IgD-negative memory B cell (primary cell): ENCODE data around the gene CAMP. TPM values are rescaled to one million over a fixed set of nuclear protein-coding genes. Genes with fewer than 3 reads are reported as not detected.
"Not testable (repeated sequence)": the region's sequence is repeated elsewhere in the genome, so short reads cannot be mapped to it uniquely, and the experiment has no call there.

Experiments
- H3K27ac Mint-ChIP-seq, 3 donors: one replicate each; pipeline ENCODE4 v1.8.0; 2020 to 2022; ENCODE audit warnings: mild to moderate bottlenecking in 3 of 3, mixed read lengths in 3 of 3, moderate library complexity in 1 of 3
- H3K27me3 Mint-ChIP-seq: one replicate; pipeline ENCODE4 v1.8.0; 2021; ENCODE audit warnings: mixed read lengths
- H3K36me3 Mint-ChIP-seq: one replicate; pipeline ENCODE4 v1.8.0; 2020; ENCODE audit warnings: mild to moderate bottlenecking, mixed read lengths
- H3K4me1 Mint-ChIP-seq, 3 donors: one replicate each; pipeline ENCODE4 v1.8.0; 2020 to 2022; ENCODE audit warnings: mixed read lengths in 3 of 3, mild to moderate bottlenecking in 1 of 3
- H3K4me3 Mint-ChIP-seq, 4 donors: one replicate each; pipeline ENCODE4 v1.8.0; 2020 to 2022; ENCODE audit warnings: mild to moderate bottlenecking in 4 of 4, mixed read lengths in 4 of 4, moderate library complexity in 3 of 4
- H3K9me3 Mint-ChIP-seq, 3 donors: one replicate each; pipeline ENCODE4 v1.8.0; 2020 to 2021; ENCODE audit warnings: mixed read lengths in 3 of 3, mild to moderate bottlenecking in 1 of 3
- polyA plus RNA-seq: library from polyadenylated mRNA; unstranded; fragments of 300-500 nt; fragmentation: Illumina TruSeq; gene quantifications from one replicate; pipeline ENCODE4 v1.2.3, GENCODE V29; 2021

CAMP gene
- polyA plus RNA-seq, 1 donor from 2014 or later, result 1.1 TPM

- no peaks in the 10 kb centered on the region for H3K27me3 Mint-ChIP-seq
- peaks cover 3 to 7% (median 5%) of the 10 kb centered on the region in 3 donors for H3K4me1 Mint-ChIP-seq
- H3K9me3 Mint-ChIP-seq, result no peaks in the 10 kb centered on the region
- H3K27ac Mint-ChIP-seq, result no peak overlapping the region
- H3K36me3 Mint-ChIP-seq, result no peaks in the 10 kb centered on the region
- no peak overlapping the region for H3K4me3 Mint-ChIP-seq
These were observed 26.7 kb upstream of the CAMP start for GRCh38 chr3:48196611-48197010.

GRCh38 chr3:48199117-48199516 is 24.2 kb upstream of the CAMP start:
- H3K4me3 Mint-ChIP-seq, result no peak overlapping the region
- H3K4me1 Mint-ChIP-seq, result peaks cover 3 to 6% (median 4%) of the 10 kb centered on the region in 3 donors
- no peaks in the 10 kb centered on the region for H3K36me3 Mint-ChIP-seq
- no peaks in the 10 kb centered on the region for H3K27me3 Mint-ChIP-seq
- no peak overlapping the region for H3K27ac Mint-ChIP-seq
- no peaks in the 10 kb centered on the region for H3K9me3 Mint-ChIP-seq

GRCh38 chr3:48202632-48203031 is 20.7 kb upstream of the CAMP start:
- Mint-ChIP-seq H3K9me3 (no peaks in the 10 kb centered on the region), H3K4me1 (no peaks in the 10 kb centered on the region), H3K27me3 (no peaks in the 10 kb centered on the region), H3K27ac (no peak overlapping the region), H3K4me3 (no peak overlapping the region), H3K36me3 (no peaks in the 10 kb centered on the region)

- Mint-ChIP-seq H3K4me1 (peaks cover 0 to 2% (median 0%) of the 10 kb centered on the region in 3 donors), H3K4me3 (no peak overlapping the region), H3K36me3 (peaks cover 2% of the 10 kb centered on the region), H3K27me3 (no peaks in the 10 kb centered on the region), H3K9me3 (no peaks in the 10 kb centered on the region), H3K27ac (no peak overlapping the region)
These were observed 15.2 kb upstream of the CAMP start for GRCh38 chr3:48208076-48208475.

- Mint-ChIP-seq H3K9me3 (no peaks in the 10 kb centered on the region), H3K4me1 (peaks cover 0 to 2% (median 0%) of the 10 kb centered on the region in 3 donors), H3K4me3 (no peak overlapping the region), H3K27me3 (no peaks in the 10 kb centered on the region), H3K27ac (no peak overlapping the region), H3K36me3 (peaks cover 2% of the 10 kb centered on the region)
These were observed 13.8 kb upstream of the CAMP start for GRCh38 chr3:48209445-48209844.

GRCh38 chr3:48210534-48210933 is 12.8 kb upstream of the CAMP start:
- H3K27ac Mint-ChIP-seq, H3K27me3 Mint-ChIP-seq, H3K4me3 Mint-ChIP-seq, H3K9me3 Mint-ChIP-seq, H3K36me3 Mint-ChIP-seq, H3K4me1 Mint-ChIP-seq: not testable (repeated sequence)

GRCh38 chr3:48211776-48212175 is 11.5 kb upstream of the CAMP start:
- H3K27ac Mint-ChIP-seq, H3K4me3 Mint-ChIP-seq, H3K27me3 Mint-ChIP-seq, H3K9me3 Mint-ChIP-seq, H3K36me3 Mint-ChIP-seq, H3K4me1 Mint-ChIP-seq: not testable (repeated sequence)

GRCh38 chr3:48214225-48214624 is 9.1 kb upstream of the CAMP start:
- Mint-ChIP-seq H3K4me3 (no peak overlapping the region), H3K4me1 (peaks cover 0 to 2% (median 0%) of the 10 kb centered on the region in 3 donors), H3K27me3 (no peaks in the 10 kb centered on the region), H3K36me3 (peaks cover 2% of the 10 kb centered on the region), H3K27ac (no peak overlapping the region), H3K9me3 (no peaks in the 10 kb centered on the region)

- H3K36me3 Mint-ChIP-seq, result peaks cover under 1% of the 10 kb centered on the region
- H3K4me3 Mint-ChIP-seq, result peak overlapping the region in 1 of 4 donors; percentile 41
- peak overlapping the region in 1 of 3 donors; percentile 82 for H3K27ac Mint-ChIP-seq
- H3K9me3 Mint-ChIP-seq, result no peaks in the 10 kb centered on the region
- peaks cover 0 to 1% (median 0%) of the 10 kb centered on the region in 3 donors for H3K4me1 Mint-ChIP-seq
- H3K27me3 Mint-ChIP-seq, result no peaks in the 10 kb centered on the region
These were observed 8.3 kb upstream of the CAMP start for GRCh38 chr3:48215019-48215418.

GRCh38 chr3:48215466-48215865 is 7.8 kb upstream of the CAMP start:
- H3K4me3 Mint-ChIP-seq, result no peak overlapping the region
- H3K9me3 Mint-ChIP-seq, result no peaks in the 10 kb centered on the region
- no peaks in the 10 kb centered on the region for H3K36me3 Mint-ChIP-seq
- peaks cover 0 to under 1% (median 0%) of the 10 kb centered on the region in 3 donors for H3K4me1 Mint-ChIP-seq
- H3K27ac Mint-ChIP-seq, result peak overlapping the region in 1 of 3 donors; percentile 82
- no peaks in the 10 kb centered on the region for H3K27me3 Mint-ChIP-seq

GRCh38 chr3:48215876-48216275 is 7.4 kb upstream of the CAMP start:
- Mint-ChIP-seq H3K36me3 (no peaks in the 10 kb centered on the region), H3K27me3 (no peaks in the 10 kb centered on the region), H3K27ac (peak overlapping the region in 1 of 3 donors; percentile 82), H3K4me1 (peaks cover 0 to 3% (median 0%) of the 10 kb centered on the region in 3 donors), H3K9me3 (no peaks in the 10 kb centered on the region), H3K4me3 (no peak overlapping the region)

GRCh38 chr3:48217449-48217848 is 5.8 kb upstream of the CAMP start:
- no peaks in the 10 kb centered on the region for H3K9me3 Mint-ChIP-seq
- peaks cover 8 to 15% (median 11%) of the 10 kb centered on the region in 3 donors for H3K4me1 Mint-ChIP-seq
- no peak overlapping the region for H3K27ac Mint-ChIP-seq

GRCh38 chr3:48218537-48218936 is 4.8 kb upstream of the CAMP start:
- Mint-ChIP-seq H3K36me3 (no peaks in the 10 kb centered on the region), H3K27ac (no peak overlapping the region), H3K4me1 (peaks cover 17 to 23% (median 21%) of the 10 kb centered on the region in 3 donors), H3K9me3 (no peaks in the 10 kb centered on the region), H3K27me3 (no peaks in the 10 kb centered on the region), H3K4me3 (no peak overlapping the region)

More at GRCh38 chr3:48217449-48217848, 5.8 kb upstream of the CAMP start:
- no peaks in the 10 kb centered on the region for H3K27me3 Mint-ChIP-seq
- H3K36me3 Mint-ChIP-seq, result no peaks in the 10 kb centered on the region
- no peak overlapping the region for H3K4me3 Mint-ChIP-seq

- no peaks in the 10 kb centered on the region for H3K36me3 Mint-ChIP-seq
- peaks cover 27 to 32% (median 31%) of the 10 kb centered on the region in 3 donors for H3K4me1 Mint-ChIP-seq
- no peaks in the 10 kb centered on the region for H3K9me3 Mint-ChIP-seq
- no peak overlapping the region for H3K27ac Mint-ChIP-seq
- H3K27me3 Mint-ChIP-seq, result no peaks in the 10 kb centered on the region
- peak overlapping the region in 1 of 4 donors; percentile 28 for H3K4me3 Mint-ChIP-seq
These were observed 3.8 kb upstream of the CAMP start for GRCh38 chr3:48219543-48219942.

GRCh38 chr3:48220746-48221145 is 2.5 kb upstream of the CAMP start:
- Mint-ChIP-seq H3K27ac (no peak overlapping the region), H3K27me3 (no peaks in the 10 kb centered on the region), H3K4me1 (peaks cover 32 to 41% (median 40%) of the 10 kb centered on the region in 3 donors), H3K9me3 (no peaks in the 10 kb centered on the region), H3K4me3 (no peak overlapping the region), H3K36me3 (no peaks in the 10 kb centered on the region)

- H3K4me3 Mint-ChIP-seq, result no peak overlapping the region
These were observed 2.3 kb downstream of the CAMP start for GRCh38 chr3:48225587-48225986.

More at GRCh38 chr3:48225587-48225986, 2.3 kb downstream of the CAMP start:
- Mint-ChIP-seq H3K27ac (peak overlapping the region in 1 of 3 donors; percentile 17), H3K4me1 (peaks cover 42 to 56% (median 53%) of the 10 kb centered on the region in 3 donors), H3K9me3 (no peaks in the 10 kb centered on the region), H3K36me3 (no peaks in the 10 kb centered on the region), H3K27me3 (no peaks in the 10 kb centered on the region)
